Measurements from ENCODE around the gene CAMTA1.

- TF ChIP-seq SIN3A (IDR thresholded peaks at IDR 0.05; ENCODE audit: borderline replicate concordance, insufficient read depth, low read depth, low read length) (no peak), CTCF (IDR thresholded peaks at IDR 0.05) (no peak), TCF7L2 (IDR thresholded peaks at IDR 0.05; ENCODE audit: low read depth, low read length) (no peak), REST (IDR thresholded peaks at IDR 0.05; ENCODE audit: insufficient read depth in 1 of 2, low read depth in 2 of 2, low read length in 1 of 2) (no peak)
Measured at GRCh38 chr1:6944434-6944833, 159.2 kb downstream of the CAMTA1 start.
